Measurements from ENCODE around the gene NOSIP.
"Not testable (repeated sequence)": the region's sequence is repeated elsewhere in the genome, so short reads cannot be mapped to it uniquely, and the experiment has no call there.

Gene NOSIP, protein sequence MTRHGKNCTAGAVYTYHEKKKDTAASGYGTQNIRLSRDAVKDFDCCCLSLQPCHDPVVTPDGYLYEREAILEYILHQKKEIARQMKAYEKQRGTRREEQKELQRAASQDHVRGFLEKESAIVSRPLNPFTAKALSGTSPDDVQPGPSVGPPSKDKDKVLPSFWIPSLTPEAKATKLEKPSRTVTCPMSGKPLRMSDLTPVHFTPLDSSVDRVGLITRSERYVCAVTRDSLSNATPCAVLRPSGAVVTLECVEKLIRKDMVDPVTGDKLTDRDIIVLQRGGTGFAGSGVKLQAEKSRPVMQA

DNA sequence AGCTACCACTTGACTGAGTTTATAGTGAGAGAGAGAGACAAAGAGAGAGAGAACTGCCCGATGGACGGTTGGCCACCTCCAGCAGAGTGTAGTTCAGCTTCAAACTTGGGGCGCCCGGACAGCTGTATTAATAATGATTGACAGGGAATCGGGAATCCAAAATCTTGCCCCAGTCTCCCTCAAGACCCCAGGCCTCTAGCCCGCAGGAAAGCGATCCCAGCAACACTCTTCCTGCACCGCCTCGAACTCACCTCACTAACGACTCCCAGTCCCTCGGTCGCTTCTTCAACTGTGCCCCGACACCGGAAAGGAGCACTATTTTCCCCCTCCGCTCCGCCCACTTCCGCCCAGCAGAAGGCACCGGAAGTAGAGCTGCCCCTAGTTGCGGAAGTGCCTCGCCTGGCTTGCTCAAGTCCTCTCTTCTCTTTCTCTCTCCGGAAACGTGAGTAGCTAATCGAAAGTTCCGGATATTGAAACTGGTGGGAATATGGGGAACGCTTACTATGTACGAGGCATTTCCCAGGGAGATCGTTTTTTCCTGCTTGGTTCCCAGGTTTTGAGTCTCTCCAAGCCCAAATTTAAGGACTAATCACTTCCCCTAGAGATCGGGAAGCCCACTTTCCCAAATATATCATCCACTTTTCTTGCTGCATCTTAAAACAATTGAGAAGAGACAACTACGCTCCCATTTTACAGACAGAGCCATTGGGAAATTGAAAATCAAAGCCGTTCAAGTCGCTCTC lies at the start of gene NOSIP:
Gene NOSIP, minus strand, starts transcription at position 293 of the 743 bp plus-strand sequence. CDS start 19,865 bp downstream, outside the sequence.
- DNase-seq (ENCODE audit: low read depth in 2 of 3, low spot score in 2 of 3): peak; percentile 87 to 98 (median 89)

DNA sequence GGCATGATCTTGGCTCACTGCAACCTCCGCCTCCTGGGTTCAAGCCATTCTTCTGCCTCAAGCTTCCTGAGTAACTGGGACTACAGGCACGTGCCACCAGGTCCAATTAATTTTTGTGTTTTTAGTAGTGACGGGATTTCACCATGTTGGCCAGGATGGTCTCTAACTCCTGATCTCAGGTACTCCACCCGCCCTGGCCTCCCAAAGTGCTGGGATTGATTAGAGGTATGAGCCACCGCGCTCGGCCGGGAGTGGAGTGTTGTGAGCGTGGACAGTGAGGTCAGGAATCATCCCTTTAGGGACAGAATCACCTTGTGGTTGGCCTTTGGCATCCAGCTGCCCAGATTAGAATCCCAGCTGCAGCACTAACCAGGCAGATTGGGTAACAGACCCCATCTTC lies 49.3 kb upstream of the NOSIP start:
- DNase-seq (ENCODE audit: low read depth in 2 of 3, low spot score in 2 of 3): no peak

DNA sequence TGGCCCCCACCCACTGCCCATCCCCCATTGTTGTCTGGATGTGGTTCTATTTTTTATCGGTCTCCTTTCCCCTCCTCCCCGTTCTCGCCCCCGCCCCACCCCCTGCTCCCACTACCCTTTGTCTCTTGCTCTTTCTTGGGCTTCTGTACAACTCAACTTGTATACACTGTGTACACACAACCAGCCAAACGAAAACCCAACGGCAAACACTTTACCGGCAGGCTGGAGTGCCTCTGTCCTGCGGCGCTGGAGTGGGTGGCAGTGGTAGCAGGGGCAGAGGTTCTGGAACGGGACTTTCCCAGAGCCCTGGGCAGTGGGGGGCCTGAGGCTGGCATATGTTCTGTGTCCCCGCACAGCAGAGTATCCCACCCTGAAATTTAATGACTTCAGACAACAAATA lies 45.9 kb upstream of the NOSIP start:
- no peak for DNase-seq (ENCODE audit: low read depth in 2 of 3, low spot score in 2 of 3)

DNA sequence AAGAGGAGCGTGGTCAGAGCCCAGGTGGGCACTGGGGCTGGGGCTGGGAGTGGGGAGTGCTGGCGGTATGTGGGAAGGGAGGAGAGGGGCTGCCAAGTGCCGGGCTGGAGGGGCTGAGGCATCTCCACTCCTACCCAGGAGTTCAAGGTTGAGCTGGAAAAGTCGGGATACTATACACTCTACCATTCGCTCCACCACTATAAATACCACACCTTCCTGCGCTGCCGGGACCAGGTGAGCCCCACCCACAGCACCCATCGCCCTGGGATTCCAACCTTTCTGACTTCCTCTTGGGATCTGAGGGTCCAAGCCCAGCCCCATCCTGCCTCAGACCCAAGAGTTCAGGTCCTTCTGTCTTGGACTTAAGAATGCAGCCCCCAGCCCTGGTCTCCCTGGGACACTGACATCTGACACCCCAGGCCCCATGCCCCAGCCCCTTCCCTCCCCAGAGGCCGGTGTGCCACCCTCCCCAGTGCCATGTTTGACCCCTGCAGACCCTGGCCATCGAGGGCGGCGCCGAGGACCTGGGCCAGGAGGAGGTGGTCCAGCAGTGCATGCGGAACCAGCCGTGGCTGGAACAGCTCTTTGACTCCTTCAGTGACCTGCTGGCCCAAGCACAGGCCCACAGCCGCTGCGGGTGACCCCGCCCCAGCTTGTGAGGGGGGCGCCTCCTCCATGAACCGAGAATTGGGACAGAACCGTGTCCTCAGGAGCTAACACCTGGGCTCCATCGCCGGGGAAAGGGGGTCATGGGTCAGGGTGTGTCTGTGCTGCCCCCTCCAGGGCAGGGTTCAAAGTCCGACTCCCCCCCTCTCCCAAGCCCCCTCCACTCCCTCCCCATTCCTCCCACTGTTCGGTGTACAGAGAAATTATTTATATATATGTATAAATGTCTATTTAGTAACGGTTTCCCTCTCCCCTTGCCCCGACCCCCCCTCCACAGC lies 44.9 kb upstream of the NOSIP start:
- DNase-seq (ENCODE audit: low read depth in 2 of 3, low spot score in 2 of 3): no peak

DNA sequence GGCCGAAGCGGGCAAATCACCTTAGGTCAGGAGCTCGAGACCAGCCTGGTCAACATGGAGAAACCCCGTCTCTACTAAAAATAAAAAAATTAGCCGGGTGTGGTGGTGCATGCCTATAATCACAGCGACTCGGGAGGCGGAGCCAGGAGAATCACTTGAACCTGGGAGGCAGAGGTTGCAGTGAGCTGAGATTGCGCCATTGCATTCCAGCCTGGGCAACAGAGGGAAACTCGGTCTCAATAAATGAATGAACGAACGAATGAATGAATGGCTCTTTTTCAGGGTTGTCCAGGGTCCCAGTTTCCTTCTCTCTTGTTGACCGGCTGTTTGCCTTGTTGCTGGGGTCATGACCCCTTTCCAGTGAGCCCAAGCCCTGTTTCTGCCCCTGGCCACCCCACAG lies 37.5 kb upstream of the NOSIP start:
- DNase-seq (ENCODE audit: low read depth in 2 of 3, low spot score in 2 of 3): not testable (repeated sequence)

DNA sequence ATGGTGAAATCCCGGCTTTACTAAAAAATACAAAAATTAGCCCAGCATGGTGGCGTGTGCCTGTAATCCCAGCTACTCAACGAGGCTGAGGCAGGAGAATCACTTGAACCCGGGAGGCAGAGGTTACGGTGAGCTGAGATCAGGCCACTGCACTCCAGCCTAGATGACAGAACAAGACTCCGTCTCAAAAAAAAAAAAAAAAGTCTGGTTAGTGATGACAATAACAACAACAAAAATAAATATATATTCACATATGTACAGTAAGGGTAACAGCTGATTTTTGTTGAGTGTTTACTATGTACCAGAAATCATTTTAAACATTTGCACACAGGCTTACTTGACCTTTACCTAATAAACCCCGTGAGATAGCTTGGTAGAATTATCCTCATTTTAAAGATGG lies 36.6 kb upstream of the NOSIP start:
- no peak for DNase-seq (ENCODE audit: low read depth in 2 of 3, low spot score in 2 of 3)

DNA sequence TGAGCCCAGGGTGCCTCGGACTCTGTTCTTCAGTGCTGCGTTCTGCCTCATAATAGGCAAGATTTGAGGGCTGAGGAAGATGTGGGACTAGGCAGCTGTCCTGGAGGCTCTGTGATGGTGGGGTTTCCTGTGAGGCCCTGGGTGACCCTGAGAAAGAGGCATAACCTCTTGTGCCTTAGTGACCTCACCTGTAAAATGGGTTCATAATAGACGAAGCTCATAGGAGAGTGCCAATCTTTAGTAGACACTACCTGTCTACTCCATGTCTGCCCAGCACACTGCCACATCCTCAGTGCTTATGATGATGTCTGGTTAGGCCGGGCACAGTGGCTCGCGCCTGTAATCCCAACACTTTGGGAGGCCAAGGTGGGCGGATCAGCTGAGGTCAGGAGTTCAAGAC lies 36.2 kb upstream of the NOSIP start:
- DNase-seq (ENCODE audit: low read depth in 2 of 3, low spot score in 2 of 3): no peak

DNA sequence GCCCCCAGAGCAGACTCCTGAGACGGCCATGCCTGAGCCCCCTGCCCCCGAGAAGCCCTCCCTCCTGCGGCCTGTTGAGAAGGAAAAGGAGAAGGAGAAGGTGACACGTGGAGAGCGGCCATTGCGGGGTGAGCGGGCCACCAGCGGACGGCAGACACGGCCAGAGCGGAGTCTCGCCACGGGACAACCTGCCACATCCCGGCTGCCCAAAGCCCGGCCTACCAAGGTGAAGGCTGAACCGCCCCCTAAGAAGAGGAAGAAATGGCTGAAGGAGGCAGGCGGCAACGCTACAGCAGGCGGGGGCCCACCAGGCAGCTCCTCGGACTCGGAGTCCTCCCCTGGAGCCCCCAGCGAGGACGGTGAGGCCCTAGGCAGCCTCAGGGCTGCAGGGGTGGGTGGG lies 35.5 kb upstream of the NOSIP start:
- no peak for DNase-seq (ENCODE audit: low read depth in 2 of 3, low spot score in 2 of 3)

DNA sequence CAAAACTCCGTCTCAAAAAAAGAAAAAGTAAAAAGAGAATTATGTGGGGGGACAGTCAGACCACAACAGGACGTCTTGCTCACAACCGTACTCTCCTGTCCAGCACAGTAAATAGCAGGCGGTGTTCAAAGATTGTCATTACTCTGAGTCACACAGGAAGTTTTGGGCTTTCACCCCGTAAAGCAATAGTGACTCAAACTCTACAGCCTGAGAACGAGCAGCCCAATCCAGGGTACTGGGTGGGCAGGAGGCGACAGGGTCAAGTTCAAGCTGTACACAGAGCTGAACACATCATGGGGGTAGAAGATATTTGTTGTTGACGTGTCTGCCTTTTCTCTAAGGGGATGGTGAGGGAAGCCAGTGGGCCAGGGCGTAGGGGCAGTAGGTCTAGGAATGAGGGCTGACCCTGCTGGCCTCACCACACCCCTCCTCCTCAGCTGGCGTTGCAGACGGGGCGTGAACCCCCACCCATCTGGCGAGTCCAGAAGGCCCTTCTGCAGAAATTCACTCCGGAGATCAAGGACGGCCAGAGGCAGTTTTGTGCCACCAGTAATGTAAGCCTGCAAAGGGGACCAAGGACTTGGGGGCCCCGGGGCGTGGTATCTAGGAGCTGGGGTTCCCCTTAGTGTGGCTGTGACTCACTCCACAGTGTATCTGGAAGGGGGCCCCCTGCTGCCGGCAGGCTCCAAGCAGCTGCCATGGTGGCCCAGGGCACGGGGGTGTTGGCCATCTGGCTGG lies 33.9 kb upstream of the NOSIP start:
- peak in 1 of 3 experiments; percentile 23 for DNase-seq (ENCODE audit: low read depth in 2 of 3, low spot score in 2 of 3)

DNA sequence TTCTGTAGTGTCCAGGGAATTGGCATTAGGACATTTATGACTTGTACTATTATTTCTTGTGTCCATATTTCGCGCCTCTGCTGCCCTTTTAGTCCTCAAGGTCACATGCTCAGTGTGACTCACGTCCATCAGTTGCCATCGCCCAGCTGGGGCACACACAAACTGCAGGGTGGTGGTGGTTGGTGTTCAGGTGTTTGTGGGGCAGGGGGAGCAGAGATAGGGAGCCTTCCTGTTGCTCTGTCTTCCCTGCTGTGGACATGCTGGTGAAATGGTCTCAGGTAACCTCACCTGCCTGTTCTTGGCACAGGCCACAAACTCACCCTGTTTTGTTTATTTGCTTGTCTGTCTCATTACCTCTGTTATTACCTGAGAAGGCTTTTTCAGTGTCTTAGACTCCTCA lies 33.0 kb upstream of the NOSIP start:
- no peak for DNase-seq (ENCODE audit: low read depth in 2 of 3, low spot score in 2 of 3)

DNA sequence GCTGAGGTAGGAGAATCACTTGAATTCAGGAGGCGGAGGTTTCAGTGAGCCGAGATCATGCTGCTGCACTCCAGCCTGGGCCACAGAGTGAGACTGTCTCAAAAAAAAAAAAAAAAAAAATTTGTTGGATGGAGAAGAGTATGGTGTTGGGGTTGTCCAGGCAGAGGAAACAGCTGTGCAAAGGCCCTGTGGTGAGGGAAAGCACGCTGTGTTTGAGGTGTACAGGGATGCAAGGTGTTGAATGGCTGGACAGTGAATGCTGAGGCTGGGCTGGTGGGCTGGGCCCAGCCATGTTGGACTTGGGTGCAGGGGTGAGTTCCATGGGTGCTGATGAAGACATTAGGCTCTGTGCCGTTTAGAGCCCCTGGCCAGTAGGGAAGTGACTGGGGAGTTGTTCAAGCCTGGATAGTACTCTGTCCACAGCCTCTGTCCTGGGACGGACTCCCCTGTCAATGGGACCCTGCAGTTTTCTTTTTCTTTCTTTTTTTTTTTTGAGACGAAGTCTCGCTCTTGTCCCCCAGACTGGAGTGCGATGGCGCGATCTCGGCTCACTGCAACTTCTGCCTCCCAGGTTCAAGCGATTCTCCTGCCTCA lies 29.2 kb upstream of the NOSIP start:
- no peak for DNase-seq (ENCODE audit: low read depth in 2 of 3, low spot score in 2 of 3)

DNA sequence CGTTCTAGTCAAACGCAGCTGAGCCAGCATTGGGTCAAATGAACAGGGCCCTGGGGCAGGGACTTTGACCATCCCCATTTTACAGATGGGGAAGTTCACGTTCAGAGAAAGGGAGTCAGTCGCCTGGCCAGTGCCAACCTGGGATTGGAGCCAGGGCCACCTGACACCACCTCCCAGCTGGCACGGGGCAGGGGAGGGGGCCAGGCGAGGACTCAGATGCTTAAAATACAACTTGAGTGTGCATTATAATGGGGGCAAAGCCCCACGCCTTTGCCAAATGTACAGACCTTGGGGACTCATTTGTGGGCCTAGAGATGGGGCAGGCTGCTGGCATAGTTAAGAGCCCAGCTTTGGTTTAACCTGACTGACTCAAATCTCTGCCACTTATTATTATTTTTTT lies 25.2 kb upstream of the NOSIP start:
- DNase-seq (ENCODE audit: low read depth in 2 of 3, low spot score in 2 of 3): no peak

DNA sequence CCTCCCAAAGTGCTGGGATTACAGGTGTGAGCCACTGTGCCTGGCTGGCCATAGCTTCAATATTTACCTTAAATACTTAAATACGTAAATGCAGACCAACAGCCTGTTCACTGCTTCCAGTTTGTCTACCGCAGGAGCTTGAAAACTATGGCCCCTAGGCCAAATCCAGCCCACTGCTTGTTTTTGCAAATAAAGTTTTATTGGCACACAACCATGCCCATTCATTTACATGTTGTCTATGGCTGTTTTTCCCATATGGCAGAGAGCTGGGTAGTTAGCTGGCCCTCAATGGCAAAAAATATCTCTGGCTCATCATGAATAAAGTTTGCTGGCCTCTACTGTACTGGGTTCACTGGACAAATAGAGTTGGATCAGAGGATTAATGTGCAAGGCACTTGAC lies 22.4 kb upstream of the NOSIP start:
- no peak for DNase-seq (ENCODE audit: low read depth in 2 of 3, low spot score in 2 of 3)

DNA sequence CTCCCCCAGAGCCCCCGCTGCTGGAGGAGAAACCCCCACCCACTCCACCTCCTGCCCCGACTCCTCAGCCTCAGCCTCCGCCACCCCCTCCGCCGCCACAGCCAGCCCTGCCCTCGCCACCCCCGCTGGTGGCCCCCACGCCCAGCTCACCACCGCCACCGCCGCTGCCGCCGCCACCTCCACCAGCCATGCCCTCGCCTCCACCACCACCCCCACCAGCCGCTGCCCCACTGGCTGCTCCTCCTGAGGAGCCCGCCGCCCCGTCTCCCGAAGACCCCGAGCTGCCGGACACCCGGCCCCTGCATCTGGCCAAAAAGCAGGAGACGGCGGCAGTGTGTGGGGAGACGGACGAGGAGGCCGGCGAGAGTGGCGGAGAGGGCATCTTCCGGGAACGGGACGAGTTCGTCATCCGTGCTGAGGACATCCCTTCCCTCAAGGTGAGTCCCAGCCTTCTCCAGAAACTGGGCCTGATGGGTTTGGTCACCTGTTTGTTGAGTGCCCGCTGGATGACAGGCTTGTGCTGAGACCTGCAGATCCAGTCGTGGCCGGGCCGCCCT lies 21.2 kb upstream of the NOSIP start:
- no peak for DNase-seq (ENCODE audit: low read depth in 2 of 3, low spot score in 2 of 3)

DNA sequence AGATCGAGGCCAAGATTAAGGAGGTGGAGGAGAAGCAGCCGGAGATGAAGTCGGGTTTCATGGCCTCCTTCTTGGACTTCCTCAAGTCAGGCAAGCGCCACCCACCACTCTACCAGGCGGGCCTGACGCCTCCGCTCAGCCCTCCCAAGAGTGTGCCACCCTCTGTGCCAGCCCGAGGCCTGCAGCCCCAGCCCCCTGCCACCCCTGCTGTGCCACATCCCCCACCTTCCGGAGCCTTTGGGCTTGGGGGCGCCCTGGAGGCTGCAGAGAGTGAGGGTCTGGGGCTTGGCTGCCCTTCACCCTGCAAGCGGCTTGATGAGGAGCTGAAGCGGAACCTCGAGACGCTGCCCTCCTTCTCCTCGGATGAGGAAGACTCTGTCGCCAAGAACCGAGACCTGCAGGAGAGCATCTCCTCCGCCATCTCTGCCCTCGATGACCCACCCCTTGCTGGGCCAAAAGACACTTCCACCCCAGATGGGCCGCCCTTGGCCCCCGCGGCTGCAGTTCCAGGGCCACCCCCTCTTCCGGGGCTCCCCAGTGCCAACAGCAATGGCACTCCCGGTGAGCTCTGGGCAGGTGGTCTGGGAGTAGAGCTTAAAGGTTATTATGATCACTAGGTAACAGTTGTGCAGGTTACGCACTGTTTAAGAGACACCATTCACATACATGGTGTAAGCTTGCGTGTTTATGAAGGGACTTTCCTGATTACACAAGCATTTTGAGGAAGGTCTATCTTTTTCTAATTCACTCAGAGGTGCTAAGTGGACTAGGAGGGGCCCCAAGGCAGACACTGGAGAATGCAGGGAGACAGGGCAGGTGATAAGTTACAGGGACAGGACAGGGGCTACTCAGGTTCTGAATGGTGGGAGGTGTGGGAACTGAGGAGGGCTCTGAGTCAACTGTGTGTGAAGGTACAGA lies 19.3 kb upstream of the NOSIP start:
- DNase-seq (ENCODE audit: low read depth in 2 of 3, low spot score in 2 of 3): no peak

DNA sequence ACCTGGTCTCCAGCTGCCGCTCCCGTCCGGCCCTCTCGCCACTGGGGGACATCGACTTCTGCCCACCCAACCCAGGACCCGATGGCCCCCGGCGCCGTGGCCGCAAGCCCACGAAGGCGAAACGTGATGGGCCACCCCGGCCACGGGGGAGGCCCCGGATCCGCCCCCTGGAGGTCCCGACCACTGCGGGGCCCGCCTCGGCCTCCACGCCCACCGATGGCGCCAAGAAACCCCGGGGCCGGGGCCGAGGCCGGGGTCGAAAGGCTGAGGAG lies 17.3 kb upstream of the NOSIP start:
- DNase-seq (ENCODE audit: low read depth in 2 of 3, low spot score in 2 of 3): no peak

DNA sequence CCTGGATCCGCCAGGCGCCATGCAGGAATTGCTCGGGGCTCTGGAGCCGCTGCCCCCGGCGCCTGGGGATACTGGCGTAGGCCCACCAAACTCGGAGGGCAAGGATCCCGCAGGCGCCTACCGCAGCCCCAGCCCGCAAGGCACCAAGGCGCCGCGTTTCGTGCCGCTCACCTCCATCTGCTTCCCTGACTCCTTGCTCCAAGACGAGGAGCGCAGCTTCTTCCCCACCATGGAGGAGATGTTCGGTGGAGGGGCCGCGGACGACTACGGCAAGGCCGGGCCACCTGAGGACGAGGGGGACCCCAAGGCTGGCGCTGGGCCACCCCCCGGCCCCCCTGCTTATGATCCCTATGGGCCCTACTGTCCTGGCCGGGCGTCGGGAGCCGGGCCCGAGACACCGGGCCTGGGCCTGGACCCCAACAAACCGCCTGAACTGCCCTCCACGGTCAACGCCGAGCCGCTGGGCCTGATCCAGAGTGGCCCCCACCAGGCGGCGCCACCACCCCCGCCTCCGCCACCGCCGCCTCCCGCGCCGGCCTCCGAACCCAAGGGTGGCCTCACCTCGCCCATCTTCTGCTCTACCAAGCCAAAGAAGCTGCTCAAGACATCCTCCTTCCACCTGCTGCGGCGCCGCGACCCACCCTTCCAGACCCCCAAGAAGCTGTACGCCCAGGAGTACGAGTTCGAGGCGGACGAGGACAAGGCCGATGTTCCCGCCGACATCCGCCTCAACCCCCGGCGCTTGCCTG lies 16.8 kb upstream of the NOSIP start:
- DNase-seq (ENCODE audit: low read depth in 2 of 3, low spot score in 2 of 3): no peak

DNA sequence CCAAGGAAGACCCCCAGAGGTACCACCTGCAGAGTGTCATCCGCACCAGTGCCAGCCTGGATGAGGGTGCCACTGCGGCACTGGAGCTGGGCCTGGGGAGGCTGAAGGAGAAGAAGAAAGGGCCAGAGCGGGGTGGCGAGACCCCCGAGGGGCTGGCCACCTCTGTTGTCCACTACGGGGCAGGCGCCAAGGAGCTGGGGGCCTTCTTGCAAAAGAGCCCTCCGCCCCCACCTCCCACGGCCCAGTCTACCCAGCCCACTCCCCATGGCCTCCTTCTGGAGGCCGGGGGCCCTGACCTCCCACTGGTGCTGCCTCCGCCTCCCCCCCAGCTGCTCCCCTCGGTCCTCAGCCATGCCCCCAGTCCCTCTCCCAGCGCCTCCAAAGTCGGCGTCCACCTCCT lies 16.1 kb upstream of the NOSIP start:
- no peak for DNase-seq (ENCODE audit: low read depth in 2 of 3, low spot score in 2 of 3)
